GM19099 (cell line): Measurements from ENCODE around the gene VNN1.

ENCODE experiments used
- POLR2A ChIP-seq: IDR thresholded peaks from 3 replicates; pipeline ENCODE4 v1.6.1; 2011; ENCODE audit warnings: low read depth; ENCODE audit not compliant: insufficient read length; ENCODE audit errors: extremely low read depth

Gene VNN1

GRCh38 chr6:132693478-132693877 is 20.4 kb downstream of the VNN1 start:
- no peak for TF ChIP-seq POLR2A

DNA sequence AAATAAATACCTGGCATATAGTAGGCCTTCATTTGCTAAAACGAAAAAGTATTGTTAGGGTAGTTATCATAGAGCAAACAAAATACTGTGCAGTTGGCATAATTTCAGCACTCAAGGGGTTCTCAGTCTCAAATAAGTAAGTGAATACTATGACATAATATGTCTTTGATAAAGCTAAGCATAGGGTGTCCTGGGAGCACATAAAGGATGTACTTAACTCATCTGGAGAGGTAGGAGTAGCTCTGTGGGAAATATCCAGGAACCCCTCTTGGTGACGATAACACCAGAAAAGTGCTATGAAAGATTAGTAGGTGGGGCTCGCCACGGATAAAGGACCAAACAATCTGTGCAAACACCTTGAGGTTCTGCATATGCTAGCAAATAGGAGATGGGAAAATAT is 23.2 kb downstream of the VNN1 start:
- no peak for TF ChIP-seq POLR2A

DNA sequence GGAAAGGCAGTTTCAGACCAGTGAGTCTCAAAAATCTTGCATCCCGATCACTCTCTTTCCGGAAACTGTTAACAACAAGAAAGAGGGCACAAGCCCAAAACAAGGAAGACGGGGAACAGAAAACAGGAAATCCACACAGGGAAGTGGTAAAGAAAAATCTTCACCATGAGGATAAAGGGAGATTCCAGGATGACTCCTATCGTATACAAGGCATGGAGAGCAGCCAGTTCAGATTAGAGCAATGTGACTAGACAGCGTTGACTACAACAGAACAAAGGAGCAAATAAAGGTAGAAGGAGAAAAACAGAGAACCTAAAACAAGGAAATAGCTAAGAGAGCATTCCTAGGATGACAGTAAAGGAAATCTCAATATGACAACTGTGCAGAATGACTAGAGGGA is 26.5 kb downstream of the VNN1 start:
- no peak for TF ChIP-seq POLR2A

DNA sequence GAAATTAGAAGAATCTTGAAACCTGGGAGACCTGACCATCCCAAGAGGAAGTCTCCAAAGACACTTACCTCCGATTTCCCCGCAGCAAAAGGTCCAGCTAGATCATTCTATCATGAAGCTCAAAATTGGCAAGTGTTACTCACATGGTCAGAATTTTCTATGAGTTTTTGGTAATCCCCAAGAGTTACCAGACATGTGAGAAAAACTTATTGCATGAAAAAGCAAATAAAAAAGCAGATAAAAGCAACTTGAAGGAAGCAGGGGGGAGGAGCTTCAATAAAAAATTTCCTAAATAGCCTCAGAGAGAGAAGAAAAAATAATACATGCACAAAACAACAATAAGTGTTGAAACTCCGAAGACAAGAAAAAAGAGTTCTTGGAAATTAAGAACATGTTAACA is 27.3 kb downstream of the VNN1 start:
- no peak for TF ChIP-seq POLR2A

DNA sequence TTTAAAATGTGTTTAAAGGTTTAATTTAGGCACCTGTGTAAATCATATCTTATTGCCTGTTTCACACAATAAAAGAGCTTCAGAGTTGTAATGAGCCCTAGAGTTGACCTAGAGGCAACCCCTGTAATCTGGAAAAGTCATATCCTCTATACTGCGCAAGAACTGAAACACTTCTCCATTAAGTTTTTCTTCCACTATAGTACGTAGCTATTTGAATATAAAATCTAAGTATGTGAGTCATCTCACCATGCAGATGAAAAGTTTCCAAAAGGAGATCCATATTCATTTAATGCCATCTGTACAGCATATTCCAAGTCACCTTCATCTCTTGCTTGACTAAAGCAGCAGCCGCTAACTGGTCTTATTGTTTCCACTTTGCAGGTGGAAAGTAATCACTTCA is 28.8 kb downstream of the VNN1 start:
- no peak for TF ChIP-seq POLR2A

DNA sequence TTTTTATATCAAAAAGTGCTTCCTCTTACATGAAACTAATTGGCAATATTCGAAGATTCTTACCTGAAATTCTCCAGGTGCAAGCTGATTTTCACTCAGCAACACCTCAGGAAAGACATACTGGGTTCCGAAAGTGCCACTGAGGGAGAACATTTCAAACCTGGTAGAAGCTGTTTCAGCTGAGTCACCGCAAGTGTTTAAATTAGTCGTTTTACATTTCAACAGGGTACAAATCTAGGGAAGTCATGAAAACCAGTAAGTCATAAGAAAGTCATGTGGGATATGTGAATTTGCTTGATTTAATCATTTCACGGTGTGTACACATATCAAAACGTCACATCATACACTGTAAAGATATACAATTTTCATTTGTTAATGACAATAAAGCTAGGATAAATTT is 29.6 kb downstream of the VNN1 start:
- no peak for TF ChIP-seq POLR2A

GRCh38 chr6:132683543-132683942 is 30.3 kb downstream of the VNN1 start:
- TF ChIP-seq POLR2A, result no peak

DNA sequence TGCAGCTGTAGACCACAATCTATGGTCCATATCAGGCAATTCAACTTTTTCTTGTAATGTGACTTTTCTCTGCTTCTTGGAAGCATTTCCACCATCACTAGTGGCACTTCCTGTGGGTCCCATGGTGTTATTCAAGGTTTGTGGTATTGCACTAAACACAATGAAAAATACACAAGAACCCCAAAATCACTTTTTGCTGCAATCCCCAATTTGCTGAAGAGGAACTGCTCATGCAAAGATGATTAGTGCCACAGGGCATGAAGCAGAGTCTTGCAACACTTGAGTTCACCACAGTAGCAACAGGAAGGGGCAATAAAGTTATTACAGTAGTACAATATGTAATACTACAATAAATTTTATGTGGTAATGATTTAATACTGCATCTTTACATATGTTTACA is 38.1 kb downstream of the VNN1 start:
- no peak for TF ChIP-seq POLR2A

DNA sequence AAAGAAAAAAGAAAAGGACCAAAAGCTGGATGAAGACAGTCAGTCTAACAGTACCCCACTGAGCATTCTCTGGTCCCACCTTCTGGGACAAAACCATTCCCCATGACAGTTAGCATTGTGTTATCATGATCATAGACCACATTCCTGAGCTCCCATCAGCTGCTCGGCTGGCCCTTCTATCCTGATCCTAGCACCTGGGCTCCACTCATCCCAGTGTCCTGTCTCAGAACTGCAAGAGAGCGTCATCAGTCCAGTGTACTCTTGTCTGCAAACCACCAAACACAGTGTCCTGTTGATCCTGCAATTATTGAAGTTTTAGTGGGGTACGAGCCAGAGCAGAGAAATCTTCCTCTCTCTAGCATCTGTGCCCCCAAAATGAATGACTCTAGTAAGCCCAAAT is 38.9 kb downstream of the VNN1 start:
- no peak for TF ChIP-seq POLR2A

DNA sequence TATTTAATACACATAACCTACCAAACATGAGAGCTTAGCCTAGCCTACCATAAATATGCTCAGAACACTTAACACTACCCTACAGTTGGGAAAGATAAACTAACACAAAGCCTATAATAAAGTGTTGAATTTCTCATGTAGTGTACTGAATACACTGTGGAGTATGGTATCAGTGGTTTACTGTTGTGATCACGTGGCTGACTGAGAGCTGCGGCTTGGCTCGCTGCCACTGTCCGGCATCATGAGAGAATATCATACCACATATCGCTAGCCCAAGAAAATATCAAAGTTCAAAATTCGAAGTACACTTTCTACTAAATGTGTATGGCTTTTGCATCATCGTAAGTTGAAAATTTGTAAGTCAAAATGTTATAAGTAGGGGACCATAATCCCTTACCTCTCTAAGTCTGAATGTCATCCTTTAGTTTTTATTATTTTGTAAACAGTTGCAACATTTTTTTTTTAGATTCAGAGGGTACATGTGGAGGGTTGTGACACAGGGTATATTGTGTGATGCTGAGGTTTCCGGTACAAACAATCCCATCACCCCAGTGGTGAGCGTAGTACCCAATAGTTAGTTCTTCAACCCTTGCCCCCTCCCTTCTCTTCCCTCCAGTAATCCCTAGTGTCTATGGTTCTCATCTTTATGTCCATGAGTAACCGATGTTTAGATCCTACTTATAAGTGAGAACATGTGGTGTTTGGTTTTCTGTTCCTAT is 40.3 kb downstream of the VNN1 start:
- TF ChIP-seq POLR2A, result no peak

DNA sequence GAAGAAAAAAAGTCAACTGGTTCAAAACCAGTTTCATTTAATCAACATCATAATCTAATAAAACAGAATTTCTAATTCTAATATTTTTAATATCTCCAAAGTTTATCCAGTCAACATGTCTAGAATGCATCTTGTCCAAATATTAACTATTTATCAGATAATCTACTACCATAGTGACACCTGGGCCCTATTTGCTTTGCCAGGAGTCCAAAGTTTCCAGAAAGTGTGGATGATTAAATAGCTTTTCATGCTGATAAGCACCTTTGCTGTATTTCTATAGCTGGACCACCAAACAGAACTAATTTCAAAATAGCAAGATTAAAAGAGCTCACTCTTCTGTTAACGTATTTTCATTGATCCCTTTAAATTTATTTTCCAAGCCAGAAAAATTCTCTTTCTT is 42.6 kb downstream of the VNN1 start:
- no peak for TF ChIP-seq POLR2A

DNA sequence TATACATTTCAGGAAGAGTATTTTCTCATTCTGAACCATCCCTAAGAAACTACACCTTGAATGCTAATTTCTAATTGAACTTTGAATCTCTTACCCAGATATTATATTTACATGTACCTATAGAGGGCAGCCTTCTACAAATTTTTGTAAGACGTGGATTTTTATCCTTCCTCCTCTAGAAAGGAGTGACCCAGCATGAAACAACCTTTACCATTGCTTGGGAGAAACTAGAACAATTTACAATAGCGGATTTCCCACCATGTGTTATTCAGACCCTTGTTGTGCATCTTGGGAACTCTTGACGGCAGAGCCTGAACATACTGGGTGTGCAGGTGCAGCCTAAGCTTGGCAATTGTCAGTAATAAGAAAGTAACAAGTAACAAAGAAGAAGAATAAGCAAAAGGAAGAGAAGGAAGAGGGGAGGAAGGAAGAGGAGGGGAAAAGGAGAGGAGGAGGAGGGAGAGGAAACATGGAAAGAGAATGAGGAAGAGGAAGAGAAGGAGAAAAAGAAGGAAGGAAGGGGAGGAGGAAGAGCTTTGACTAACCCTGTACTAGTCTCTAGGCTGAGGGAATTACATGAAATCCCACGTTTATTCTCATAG is 44.1 kb downstream of the VNN1 start:
- no peak for TF ChIP-seq POLR2A

- no peak for TF ChIP-seq POLR2A
Measured at GRCh38 chr6:132666118-132666517, 47.7 kb downstream of the VNN1 start.

DNA sequence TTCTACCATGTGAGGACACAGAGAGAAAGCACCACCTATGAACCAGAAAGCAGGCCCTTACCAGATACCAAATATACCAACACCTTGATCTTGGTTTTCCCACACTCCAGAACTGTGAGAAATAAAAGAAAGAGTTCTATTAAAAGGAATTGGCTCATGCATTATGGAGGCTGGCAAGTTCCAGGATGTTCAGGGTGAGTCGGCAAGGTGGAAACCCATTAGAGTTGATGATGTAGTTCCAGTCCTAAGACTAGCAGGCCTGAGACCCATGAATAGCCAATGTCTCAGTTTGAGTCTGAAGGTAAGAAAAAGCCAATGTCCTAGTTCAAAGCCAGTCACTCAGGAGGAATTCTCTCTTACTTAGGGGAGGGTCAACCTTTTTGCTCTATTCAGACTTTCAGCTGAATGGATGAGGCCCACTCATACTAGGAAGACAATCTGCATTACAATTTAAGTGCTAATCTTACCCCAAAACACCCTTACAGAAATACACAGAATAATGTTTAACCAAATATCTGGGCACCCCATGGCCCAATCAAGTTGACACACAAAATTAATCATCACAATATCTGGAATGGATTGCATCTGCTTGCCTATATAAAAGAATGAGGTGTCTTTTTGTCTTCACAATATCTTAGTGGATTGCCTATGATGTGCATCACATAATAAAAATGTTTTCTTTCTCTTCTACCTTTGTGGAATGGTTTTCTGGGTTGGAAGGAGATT is 49.4 kb downstream of the VNN1 start:
- no peak for TF ChIP-seq POLR2A

GRCh38 chr6:132663661-132664060 is 50.2 kb downstream of the VNN1 start:
- TF ChIP-seq POLR2A, result no peak

DNA sequence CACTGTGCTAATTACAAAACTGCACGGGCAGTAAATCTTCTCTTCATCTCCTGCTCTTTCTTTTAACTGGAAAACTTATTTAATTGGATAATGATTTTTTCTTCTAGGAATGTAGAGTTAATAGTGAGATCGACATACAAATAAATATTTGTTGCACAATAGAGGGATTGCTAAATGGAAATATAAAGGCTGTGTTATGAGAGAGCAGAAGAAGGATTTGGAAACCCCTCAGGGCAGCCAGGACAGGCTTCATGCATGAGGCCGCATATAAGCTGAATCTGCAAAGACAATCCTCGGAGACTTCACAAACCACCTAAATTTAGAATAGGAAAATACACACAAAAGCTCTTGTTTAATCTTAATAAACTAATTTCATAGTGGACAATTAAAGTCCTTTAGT is 51.9 kb downstream of the VNN1 start:
- no peak for TF ChIP-seq POLR2A
